LNCaP clone FGC (cell line): ENCODE measurements around the gene KIN.
"Not testable (repeated sequence)": the region's sequence is repeated elsewhere in the genome, so short reads cannot be mapped to it uniquely, and the experiment has no call there.

Experiments used
- DNase-seq: peaks from one replicate; pipeline ENCODE4 v3.0.0-alpha.2; 2011; ENCODE audit warnings: low read depth
- H3K4me3 ChIP-seq: 2 replicates; pipeline ENCODE4 v1.5.1; 2011; ENCODE audit warnings: mild to moderate bottlenecking, low read depth, low read length, control low read depth
- CTCF ChIP-seq: IDR thresholded peaks from 2 replicates; pipeline ENCODE4 v1.5.1; 2012; ENCODE audit warnings: mild to moderate bottlenecking; ENCODE audit not compliant: control insufficient read depth, insufficient read depth; ENCODE audit errors: extremely low read depth

Gene KIN

GRCh38 chr10:7786430-7786829, 1.4 kb downstream of the KIN start:
- TF ChIP-seq CTCF, result no peak
- H3K4me3 ChIP-seq, result peak overlapping the region; percentile 83
- no peak for DNase-seq

- not testable (repeated sequence) for DNase-seq
Measured at GRCh38 chr10:7782194-7782593, 5.6 kb downstream of the KIN start.

GRCh38 chr10:7776777-7777176, 11.0 kb downstream of the KIN start:
- TF ChIP-seq CTCF, result no peak
- DNase-seq, result no peak
- no peak overlapping the region for H3K4me3 ChIP-seq

More at GRCh38 chr10:7782194-7782593, 5.6 kb downstream of the KIN start:
- H3K4me3 ChIP-seq, result not testable (repeated sequence)

GRCh38 chr10:7773845-7774801, 13.7 kb downstream of the KIN start:
- no peak overlapping the region for H3K4me3 ChIP-seq
- peak; percentile 88 for DNase-seq
- TF ChIP-seq CTCF, result no peak

- no peak for TF ChIP-seq CTCF
- H3K4me3 ChIP-seq, result no peak overlapping the region
- no peak for DNase-seq
Measured at GRCh38 chr10:7768417-7768816, 19.4 kb downstream of the KIN start.

GRCh38 chr10:7767209-7767608, 20.6 kb downstream of the KIN start:
- H3K4me3 ChIP-seq, result no peak overlapping the region
- DNase-seq, result no peak
- no peak for TF ChIP-seq CTCF

GRCh38 chr10:7766241-7766640, 21.6 kb downstream of the KIN start:
- no peak for DNase-seq
- no peak for TF ChIP-seq CTCF
- no peak overlapping the region for H3K4me3 ChIP-seq
